A549 (cell line): ENCODE measurements around the gene GID4. TPM values are rescaled to one million over a fixed set of nuclear protein-coding genes. Genes with fewer than 3 reads are reported as not detected.

Experiments
- ATAC-seq, 2 experiments: fragments of 200-7000 bp in 1 of 2; fragments of >200 bp in 1 of 2; cut with Nextera tagmentation in 1 of 2; cut with Tn5 transposase in 1 of 2; 3 replicates each; pipeline versions ENCODE4 v1.8.0 to v1.9.1; 2018 to 2020; ENCODE audit warnings: mild to moderate bottlenecking in 1 of 2, moderate library complexity in 1 of 2
- CTCF ChIA-PET: fragments of 300-600 bp; sonication (Branson Sonifier 250); formaldehyde crosslinking; extraction: SDS; loops from one replicate; lab custom pipeline; 2021; ENCODE audit warnings: antibody characterized with exemption, inconsistent platforms; lab: Yijun Ruan, JAX
- POLR2A ChIA-PET: fragments of 350-600 bp; formaldehyde crosslinking; extraction: SDS; loops from one replicate; lab custom pipeline; 2021; ENCODE audit warnings: antibody characterized with exemption, inconsistent platforms; lab: Yijun Ruan, JAX
- DNase-seq, 2 experiments: peaks; one replicate each; pipeline versions ENCODE4 v3.0.0 to v3.0.0-alpha.2; 2011 to 2016; ENCODE audit warnings: low read depth in 1 of 2, low spot score in 1 of 2
- FAIRE-seq: peaks from 2 replicates; lab custom pipeline; 2011; peaks lifted over from hg19 to GRCh38; lab: Jason Lieb, UNC
- H3K27ac ChIP-seq, 2 experiments: fragments of >200 bp; sonication (Bioruptor Twin); formaldehyde crosslinking; 3 replicates each; pipeline ENCODE4 v1.5.1; 2016 to 2017
- H3K4me1 ChIP-seq: fragments of >200 bp; sonication (Bioruptor Twin); formaldehyde crosslinking; 3 replicates; pipeline ENCODE4 v1.6.1; 2016
- H3K4me2 ChIP-seq: fragments of >200 bp; sonication (Bioruptor Twin); formaldehyde crosslinking; 3 replicates; pipeline ENCODE4 v1.6.1; 2016
- H3K4me3 ChIP-seq: fragments of >200 bp; sonication (Bioruptor Twin); formaldehyde crosslinking; 3 replicates; pipeline ENCODE4 v1.5.1; 2016
- H3K9me3 ChIP-seq: fragments of >200 bp; sonication (Bioruptor Twin); formaldehyde crosslinking; 3 replicates; pipeline ENCODE4 v1.6.1; 2016
- BHLHE40 ChIP-seq: IDR thresholded peaks from 2 replicates; pipeline ENCODE4 v1.6.1; 2012; ENCODE audit warnings: low read depth, low read length, inconsistent platforms
- CBX2 ChIP-seq: fragments of 200-600 bp; sonication (generic); IDR thresholded peaks from 2 replicates; pipeline ENCODE4 v1.6.1; 2016; ENCODE audit warnings: low read depth, mild to moderate bottlenecking, borderline replicate concordance
- CHD2 ChIP-seq: fragments of 150-350 bp; IDR thresholded peaks from 2 replicates; pipeline ENCODE4 v1.6.1; 2014; ENCODE audit warnings: low read length; ENCODE audit not compliant: partially characterized antibody
- CHD4 ChIP-seq: fragments of 200-600 bp; sonication (generic); IDR thresholded peaks from 2 replicates; pipeline ENCODE4 v1.6.1; 2016; ENCODE audit warnings: antibody characterized with exemption, mild to moderate bottlenecking, borderline replicate concordance
- EP300 ChIP-seq, 2 experiments: fragments of >200 bp; sonication (Bioruptor Twin); formaldehyde crosslinking; IDR thresholded peaks; 2 replicates in 1 of 2; 3 replicates in 1 of 2; pipeline ENCODE4 v1.6.1; 2016 to 2017
- FOXS1 ChIP-seq: fragments of 250-450 bp; sonication (Bioruptor Pico); IDR thresholded peaks from 2 replicates; pipeline ENCODE4 v1.5.0; 2020; ENCODE audit warnings: mild to moderate bottlenecking, moderate library complexity
- GATA3 ChIP-seq: IDR thresholded peaks from 2 replicates; pipeline ENCODE4 v1.6.1; 2012; ENCODE audit warnings: borderline replicate concordance
- HEYL ChIP-seq: fragments of 250-450 bp; sonication (Bioruptor Pico); IDR thresholded peaks from 2 replicates; pipeline ENCODE4 v1.8.0; 2021; ENCODE audit warnings: mild to moderate bottlenecking, moderate library complexity
- HOXB13 ChIP-seq: fragments of 250-450 bp; sonication (Bioruptor Pico); IDR thresholded peaks from 2 replicates; pipeline ENCODE4 v1.5.0; 2020; ENCODE audit warnings: low read depth, mild to moderate bottlenecking, moderate library complexity
- JUN ChIP-seq, 2 experiments: fragments of >200 bp; sonication (Bioruptor Twin); formaldehyde crosslinking; IDR thresholded peaks; 2 replicates in 1 of 2; 3 replicates in 1 of 2; pipeline ENCODE4 v1.6.1; 2016 to 2017
- JUNB ChIP-seq: fragments of >200 bp; sonication (Bioruptor Twin); formaldehyde crosslinking; IDR thresholded peaks from 2 replicates; pipeline ENCODE4 v1.6.1; 2016
- MAZ ChIP-seq: fragments of 150-350 bp; IDR thresholded peaks from 2 replicates; pipeline ENCODE4 v1.6.1; 2014; ENCODE audit warnings: antibody characterized with exemption, low read depth, low read length, borderline replicate concordance
- NFE2L2 ChIP-seq: fragments of 150-350 bp; conservative IDR thresholded peaks from 2 replicates; pipeline ENCODE4 v1.6.1; 2014; ENCODE audit warnings: low read length
- PHF8 ChIP-seq: fragments of 200-600 bp; sonication (generic); IDR thresholded peaks from 2 replicates; pipeline ENCODE4 v1.6.1; 2016; ENCODE audit warnings: low read depth, mild to moderate bottlenecking, antibody characterized with exemption, moderate library complexity, borderline replicate concordance
- POLR2A ChIP-seq: IDR thresholded peaks from 2 replicates; pipeline ENCODE4 v1.6.1; 2012; ENCODE audit warnings: mild to moderate bottlenecking, low read length
- RCOR1 ChIP-seq: fragments of 150-350 bp; IDR thresholded peaks from 2 replicates; pipeline ENCODE4 v1.6.1; 2014; ENCODE audit warnings: antibody characterized with exemption, low read length, low read depth
- RNF2 ChIP-seq: fragments of 200-600 bp; sonication (generic); IDR thresholded peaks from 2 replicates; pipeline ENCODE4 v1.6.1; 2016; ENCODE audit warnings: low read depth, mild to moderate bottlenecking, antibody characterized with exemption, moderate library complexity, borderline replicate concordance
- TP53 ChIP-seq: fragments of 250-450 bp; sonication (Bioruptor Pico); IDR thresholded peaks from 2 replicates; pipeline ENCODE4 v1.5.0; 2021; ENCODE audit warnings: mild to moderate bottlenecking, moderate library complexity
- ZSCAN20 ChIP-seq: fragments of 250-450 bp; sonication (Bioruptor Pico); IDR thresholded peaks from 2 replicates; pipeline ENCODE4 v1.8.0; 2022; ENCODE audit warnings: mild to moderate bottlenecking, moderate library complexity
- WGBS: methylation state at CpG from one replicate; pipeline ENCODE4 v1.1.6; 2017; ENCODE audit errors: missing lambda C conversion rate; 5-methylcytosine and 5-hydroxymethylcytosine counted together
- polyA plus RNA-seq, 4 experiments: library from polyadenylated mRNA; depleted of rRNA in 3 of 4; stranded (reverse); fragments of >200 nt; fragmentation: RNase III in 1 of 4; extraction: RNeasy Plus Mini Kit Qiagen cat#74134 plus additional on column Dnase treatment in 1 of 4; gene quantifications; 2 replicates in 3 of 4; 3 replicates in 1 of 4; pipeline ENCODE4 v1.2.3, GENCODE V29; 2011 to 2017
- TF ChIP-seq, protein P1 (sequence below): fragments of >200 bp; sonication (Bioruptor Twin); formaldehyde crosslinking; IDR thresholded peaks from 3 replicates; pipeline ENCODE4 v1.6.1; 2016
- TF ChIP-seq, protein P2 (sequence below): fragments of >200 bp; sonication (Bioruptor Twin); formaldehyde crosslinking; IDR thresholded peaks from 2 replicates; pipeline ENCODE4 v1.6.1; 2016
- TF ChIP-seq, protein P3 (sequence below): fragments of 250-450 bp; sonication (Bioruptor Pico); IDR thresholded peaks from 2 replicates; pipeline ENCODE4 v1.5.0; 2021; ENCODE audit warnings: mild to moderate bottlenecking, moderate library complexity, borderline replicate concordance
- TF ChIP-seq, protein P4 (sequence below): IDR thresholded peaks from 2 replicates; pipeline ENCODE4 v1.6.1; 2012
- TF ChIP-seq, protein P5 (sequence below): fragments of 450-650 bp; IDR thresholded peaks from 2 replicates; pipeline ENCODE4 v1.6.1; 2014; ENCODE audit warnings: antibody characterized with exemption

The GID4 gene
- polyA plus RNA-seq, 2 of the 4 experiments (the other 2 are of a cell fraction), result 11.2 to 11.5 TPM

DNA sequence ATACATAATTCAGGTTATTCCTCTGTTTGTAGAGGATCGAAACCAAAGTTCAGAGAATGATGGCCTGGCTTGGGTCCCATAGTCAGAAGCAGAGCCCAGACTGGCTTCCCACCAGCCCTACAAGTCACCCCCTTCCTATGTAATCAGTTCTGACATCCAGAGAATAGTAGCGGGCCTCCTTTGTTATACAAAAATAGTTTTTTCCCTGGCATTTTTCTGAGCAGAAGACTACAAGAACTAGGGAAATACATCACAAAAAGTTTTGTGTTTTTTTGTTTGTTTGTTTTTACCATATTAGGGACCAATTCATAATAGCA, 19.4 kb upstream of the GID4 start (continued):
- TF ChIP-seq, protein P1, sequence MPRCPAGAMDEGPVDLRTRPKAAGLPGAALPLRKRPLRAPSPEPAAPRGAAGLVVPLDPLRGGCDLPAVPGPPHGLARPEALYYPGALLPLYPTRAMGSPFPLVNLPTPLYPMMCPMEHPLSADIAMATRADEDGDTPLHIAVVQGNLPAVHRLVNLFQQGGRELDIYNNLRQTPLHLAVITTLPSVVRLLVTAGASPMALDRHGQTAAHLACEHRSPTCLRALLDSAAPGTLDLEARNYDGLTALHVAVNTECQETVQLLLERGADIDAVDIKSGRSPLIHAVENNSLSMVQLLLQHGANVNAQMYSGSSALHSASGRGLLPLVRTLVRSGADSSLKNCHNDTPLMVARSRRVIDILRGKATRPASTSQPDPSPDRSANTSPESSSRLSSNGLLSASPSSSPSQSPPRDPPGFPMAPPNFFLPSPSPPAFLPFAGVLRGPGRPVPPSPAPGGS, result no peak
- TF ChIP-seq JUNB, result no peak
- no peak for TF ChIP-seq GATA3
- TF ChIP-seq, protein P2, sequence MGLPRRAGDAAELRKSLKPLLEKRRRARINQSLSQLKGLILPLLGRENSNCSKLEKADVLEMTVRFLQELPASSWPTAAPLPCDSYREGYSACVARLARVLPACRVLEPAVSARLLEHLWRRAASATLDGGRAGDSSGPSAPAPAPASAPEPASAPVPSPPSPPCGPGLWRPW, result no peak
- no peak for TF ChIP-seq CHD4
- TF ChIP-seq MAZ, result no peak

DNA sequence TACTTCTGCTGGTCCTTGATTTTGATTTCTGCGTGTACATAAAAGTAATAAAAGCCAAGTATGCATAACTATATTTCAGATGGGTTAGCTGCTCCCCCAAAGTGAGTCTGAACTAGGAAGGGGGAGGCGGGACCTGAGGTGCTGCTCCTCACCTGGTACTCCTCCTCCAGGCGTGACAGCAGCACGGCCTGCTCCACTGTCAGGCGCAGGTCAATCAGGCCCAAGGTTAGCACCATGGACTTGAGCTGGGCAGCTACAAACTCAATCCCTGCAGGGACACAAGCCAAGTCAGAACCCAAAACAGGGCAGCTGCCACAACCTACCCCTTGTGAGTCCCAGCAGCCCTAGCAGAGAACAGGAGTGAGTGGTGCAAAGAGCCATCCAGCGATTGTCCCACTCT, 18.2 kb upstream of the GID4 start:
- POLR2A ChIA-PET, result no interaction called here
- CTCF ChIA-PET, result interaction anchor here (0.7 to 7.6 kb wide), 10 partner anchors 13 to 351 kb away, joined by 3 to 51 read pairs (median 6); no protein-coding TSS in a partner anchor
- 94% methylated on average over 6 of the region's 6 CpGs for WGBS
- no peak for DNase-seq
- TF ChIP-seq CBX2, result no peak
- TF ChIP-seq TP53 (CRISPR knock-in tag), result no peak
- TF ChIP-seq JUNB, result no peak
- TF ChIP-seq NFE2L2, result no peak
- no peak for TF ChIP-seq HOXB13 (CRISPR knock-in tag)
- TF ChIP-seq GATA3, result no peak
- no peak for TF ChIP-seq RCOR1
- TF ChIP-seq MAZ, result no peak
- no peak for TF ChIP-seq CHD2
- no peak for TF ChIP-seq PHF8
- no peak for TF ChIP-seq BHLHE40
- TF ChIP-seq EP300 (IDR thresholded peaks at IDR 0.05), result no peak
- no peak for TF ChIP-seq JUN (IDR thresholded peaks at IDR 0.05)
- no peak for TF ChIP-seq FOXS1 (CRISPR knock-in tag)
- no peak for TF ChIP-seq RNF2
- TF ChIP-seq ZSCAN20 (CRISPR knock-in tag), result no peak
- no peak for TF ChIP-seq POLR2A
- TF ChIP-seq, protein P3, sequence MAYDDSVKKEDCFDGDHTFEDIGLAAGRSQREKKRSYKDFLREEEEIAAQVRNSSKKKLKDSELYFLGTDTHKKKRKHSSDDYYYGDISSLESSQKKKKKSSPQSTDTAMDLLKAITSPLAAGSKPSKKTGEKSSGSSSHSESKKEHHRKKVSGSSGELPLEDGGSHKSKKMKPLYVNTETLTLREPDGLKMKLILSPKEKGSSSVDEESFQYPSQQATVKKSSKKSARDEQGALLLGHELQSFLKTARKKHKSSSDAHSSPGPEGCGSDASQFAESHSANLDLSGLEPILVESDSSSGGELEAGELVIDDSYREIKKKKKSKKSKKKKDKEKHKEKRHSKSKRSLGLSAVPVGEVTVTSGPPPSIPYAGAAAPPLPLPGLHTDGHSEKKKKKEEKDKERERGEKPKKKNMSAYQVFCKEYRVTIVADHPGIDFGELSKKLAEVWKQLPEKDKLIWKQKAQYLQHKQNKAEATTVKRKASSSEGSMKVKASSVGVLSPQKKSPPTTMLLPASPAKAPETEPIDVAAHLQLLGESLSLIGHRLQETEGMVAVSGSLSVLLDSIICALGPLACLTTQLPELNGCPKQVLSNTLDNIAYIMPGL (CRISPR knock-in tag), result no peak
- TF ChIP-seq, protein P4, sequence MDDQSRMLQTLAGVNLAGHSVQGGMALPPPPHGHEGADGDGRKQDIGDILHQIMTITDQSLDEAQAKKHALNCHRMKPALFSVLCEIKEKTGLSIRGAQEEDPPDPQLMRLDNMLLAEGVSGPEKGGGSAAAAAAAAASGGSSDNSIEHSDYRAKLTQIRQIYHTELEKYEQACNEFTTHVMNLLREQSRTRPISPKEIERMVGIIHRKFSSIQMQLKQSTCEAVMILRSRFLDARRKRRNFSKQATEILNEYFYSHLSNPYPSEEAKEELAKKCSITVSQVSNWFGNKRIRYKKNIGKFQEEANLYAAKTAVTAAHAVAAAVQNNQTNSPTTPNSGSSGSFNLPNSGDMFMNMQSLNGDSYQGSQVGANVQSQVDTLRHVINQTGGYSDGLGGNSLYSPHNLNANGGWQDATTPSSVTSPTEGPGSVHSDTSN, result no peak
- no peak for TF ChIP-seq CHD4
- TF ChIP-seq, all 56 proteins: peak for 0
- H3K4me1 ChIP-seq, result peaks cover 7% of the 10 kb centered on the region; the same call in 2 of the 3 replicates
- no peak overlapping the region for H3K4me2 ChIP-seq
- no peak for ATAC-seq
- H3K4me3 ChIP-seq, result no peak overlapping the region
- H3K27ac ChIP-seq, result no peak overlapping the region
- H3K9me3 ChIP-seq, result no peaks in the 10 kb centered on the region
- no peak for FAIRE-seq

DNA sequence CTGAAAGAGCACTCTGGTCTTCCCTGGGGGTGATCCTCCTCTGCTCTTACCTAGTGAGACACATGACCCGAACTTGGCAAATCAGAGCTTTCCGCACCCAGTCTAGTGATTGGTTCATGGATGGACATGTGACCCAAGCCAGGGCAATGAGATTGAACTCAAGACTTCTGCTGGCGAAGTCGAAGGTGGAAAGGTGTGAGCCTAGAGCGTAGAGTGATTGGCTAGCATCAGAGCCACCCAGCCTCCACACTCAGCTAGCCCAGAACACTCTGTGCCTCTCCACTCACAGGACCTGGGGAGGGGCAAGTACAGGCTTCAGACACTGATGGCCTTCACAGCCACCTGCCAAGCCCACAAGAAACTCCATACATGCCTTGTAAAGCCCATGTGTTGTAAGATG, 17.8 kb upstream of the GID4 start:
- WGBS, result 95% methylated on average over 5 of the region's 5 CpGs
- peaks cover 11% of the 10 kb centered on the region; the same call in 2 of the 3 replicates for H3K4me1 ChIP-seq
- DNase-seq, result peak in 1 of 2 experiments; percentile 21
- peak in 1 of 2 experiments; percentile 29; a peak in 1 of 6 replicates for ATAC-seq
- no peak for FAIRE-seq
- no peak overlapping the region for H3K4me2 ChIP-seq
- no peaks in the 10 kb centered on the region for H3K9me3 ChIP-seq
- CTCF ChIA-PET, result interaction anchor here (0.7 to 7.6 kb wide), 5 partner anchors 12 to 210 kb away, joined by 3 to 51 read pairs (median 6); no protein-coding TSS in a partner anchor
- TF ChIP-seq, protein P5, sequence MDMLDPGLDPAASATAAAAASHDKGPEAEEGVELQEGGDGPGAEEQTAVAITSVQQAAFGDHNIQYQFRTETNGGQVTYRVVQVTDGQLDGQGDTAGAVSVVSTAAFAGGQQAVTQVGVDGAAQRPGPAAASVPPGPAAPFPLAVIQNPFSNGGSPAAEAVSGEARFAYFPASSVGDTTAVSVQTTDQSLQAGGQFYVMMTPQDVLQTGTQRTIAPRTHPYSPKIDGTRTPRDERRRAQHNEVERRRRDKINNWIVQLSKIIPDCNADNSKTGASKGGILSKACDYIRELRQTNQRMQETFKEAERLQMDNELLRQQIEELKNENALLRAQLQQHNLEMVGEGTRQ, result peak; percentile 77
- TF ChIP-seq HEYL, result no peak
- POLR2A ChIA-PET, result no interaction called here
- H3K27ac ChIP-seq, result no peak overlapping the region
- H3K4me3 ChIP-seq, result no peak overlapping the region
